ENCODE results near the gene ITGA8.

The ITGA8 gene

DNA sequence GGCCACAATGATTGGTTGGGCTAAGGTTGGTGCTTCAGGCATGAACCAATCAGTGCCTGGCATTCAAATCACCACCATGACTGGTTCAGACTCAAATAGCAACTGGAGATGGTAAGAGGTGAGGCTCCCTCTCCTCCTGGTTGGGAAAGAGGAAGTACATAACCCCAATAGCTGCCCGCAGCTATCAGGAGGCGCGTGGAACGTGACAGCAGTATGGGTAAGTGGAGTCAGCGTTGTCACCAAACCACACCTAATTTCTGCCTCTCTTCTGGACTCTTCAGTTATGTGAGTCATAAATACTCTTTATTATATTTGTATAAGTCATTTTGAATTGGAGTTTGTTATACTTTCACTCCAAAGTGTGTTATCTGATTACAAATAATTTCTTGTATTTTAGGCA is 17.9 kb upstream of the ITGA8 start:
- DNase-seq (ENCODE audit: extremely low read depth in 1 of 2, low read depth in 1 of 2) = no peak

DNA sequence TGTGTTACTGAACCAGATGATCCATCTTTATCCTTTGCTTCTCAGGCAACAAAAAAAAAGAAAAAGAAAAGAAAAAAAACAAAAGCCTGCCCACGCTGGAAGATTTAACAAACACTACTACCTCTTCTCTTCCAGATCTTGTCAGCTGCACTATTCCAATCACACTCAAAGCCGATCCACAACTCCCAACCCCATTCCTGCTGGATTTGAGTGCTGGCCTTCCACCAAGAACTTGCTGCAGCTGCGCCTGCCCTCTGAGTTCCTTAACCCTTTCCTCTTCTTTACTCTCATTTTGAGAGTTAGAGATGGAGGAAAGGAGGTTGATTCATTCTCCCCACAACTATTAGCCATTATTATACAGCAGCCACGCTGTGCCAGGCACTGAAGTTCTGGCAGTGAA is 16.0 kb upstream of the ITGA8 start:
- no peak for DNase-seq (ENCODE audit: extremely low read depth in 1 of 2, low read depth in 1 of 2)

DNA sequence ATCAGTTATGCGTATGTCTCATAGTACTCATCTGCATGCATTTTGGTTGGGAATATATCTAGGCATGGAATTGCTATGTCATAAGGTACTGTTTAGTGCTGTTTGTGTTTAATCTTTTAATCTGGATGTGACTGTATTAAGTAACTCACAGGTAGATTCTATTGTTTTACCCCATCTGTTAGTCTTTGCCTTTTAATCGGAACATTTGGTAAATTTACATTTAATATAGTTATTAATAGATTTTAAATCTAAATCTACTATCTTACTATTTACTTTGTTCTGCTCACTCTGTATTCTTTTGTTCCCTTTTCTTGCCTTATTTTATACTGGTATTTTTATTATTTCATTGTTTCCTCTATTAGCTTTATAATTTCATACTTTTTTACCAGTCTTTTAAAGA is 10.6 kb upstream of the ITGA8 start:
- DNase-seq (ENCODE audit: extremely low read depth in 1 of 2, low read depth in 1 of 2) = no peak

DNA sequence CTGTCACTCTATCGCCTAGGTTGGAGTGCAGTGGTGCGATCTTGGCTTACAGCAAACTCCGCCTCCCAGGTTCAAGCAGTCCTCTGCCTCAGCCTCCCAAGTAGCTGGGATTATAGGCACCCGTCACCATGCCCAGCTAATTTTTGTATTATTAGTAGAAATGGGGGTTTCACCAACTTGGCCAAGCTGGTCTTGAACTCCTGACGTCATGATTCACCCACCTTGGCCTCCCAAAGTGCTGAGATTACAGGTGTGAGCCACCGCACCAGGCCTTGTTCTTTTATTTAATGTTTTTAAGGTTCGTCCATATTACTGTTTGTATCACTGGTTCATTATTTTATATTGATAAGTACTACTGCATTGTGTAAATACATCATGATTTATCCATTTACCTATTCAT is 10.2 kb upstream of the ITGA8 start:
- no peak for DNase-seq (ENCODE audit: extremely low read depth in 1 of 2, low read depth in 1 of 2)

DNA sequence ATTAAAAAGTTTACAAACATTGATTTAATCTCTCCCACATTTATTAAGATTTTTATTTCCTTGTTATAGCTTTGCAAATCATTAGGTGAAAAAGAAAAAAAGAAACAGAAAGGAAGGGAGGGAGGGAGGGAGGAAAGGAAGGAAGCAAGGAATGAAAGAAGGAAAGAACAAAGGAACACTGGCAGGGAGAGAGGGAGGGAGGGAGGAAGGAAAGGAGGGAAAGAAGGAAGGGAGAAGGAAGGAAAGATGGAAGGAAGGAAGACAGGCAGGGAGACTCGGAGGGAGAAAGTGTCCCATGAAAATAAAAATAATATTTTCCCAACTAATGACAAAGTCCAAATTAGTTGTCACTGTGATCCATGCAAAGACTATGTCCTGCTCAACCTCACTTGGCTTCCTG is 6.3 kb upstream of the ITGA8 start:
- no peak for DNase-seq (ENCODE audit: extremely low read depth in 1 of 2, low read depth in 1 of 2)

DNA sequence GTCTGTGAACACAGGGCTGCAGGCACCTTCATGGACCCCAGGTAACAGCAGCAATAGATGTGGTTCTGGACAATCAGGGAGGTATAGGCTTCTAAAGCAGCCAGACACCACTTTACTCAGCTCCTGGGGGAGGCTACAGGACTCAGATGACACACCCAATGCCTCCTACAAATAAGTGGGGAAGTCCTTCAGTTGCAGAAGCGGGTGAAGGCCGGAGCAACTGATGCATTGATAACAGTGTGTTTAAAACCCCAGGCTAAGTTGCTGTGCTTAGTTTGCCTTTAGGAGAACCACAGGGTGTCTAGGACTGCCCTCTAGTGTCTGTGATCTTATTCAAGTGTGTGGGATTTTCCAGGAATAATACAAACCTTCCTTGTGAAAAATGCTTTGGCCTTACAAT is 5.9 kb upstream of the ITGA8 start:
- DNase-seq (ENCODE audit: extremely low read depth in 1 of 2, low read depth in 1 of 2) = no peak

DNA sequence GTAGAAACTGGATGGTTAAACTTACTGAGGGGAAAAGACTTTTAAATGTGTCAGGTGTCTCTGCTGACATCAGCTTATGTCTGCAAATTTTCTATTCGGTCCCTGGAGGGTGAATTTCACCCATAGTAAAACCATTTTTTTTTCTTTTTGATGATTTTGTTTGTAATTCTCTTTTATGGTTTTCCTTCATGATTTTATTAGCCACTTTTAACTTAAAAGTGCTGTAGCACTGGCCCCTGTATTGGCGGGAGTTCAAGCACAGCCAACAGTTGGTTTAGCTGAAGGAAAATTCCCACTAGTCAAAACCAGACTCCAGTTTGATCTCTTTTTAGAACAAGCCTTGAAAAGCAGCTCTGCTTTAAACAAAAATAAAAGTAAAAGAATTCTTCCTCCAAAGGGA is 5.0 kb upstream of the ITGA8 start:
- DNase-seq (ENCODE audit: extremely low read depth in 1 of 2, low read depth in 1 of 2) = no peak

DNA sequence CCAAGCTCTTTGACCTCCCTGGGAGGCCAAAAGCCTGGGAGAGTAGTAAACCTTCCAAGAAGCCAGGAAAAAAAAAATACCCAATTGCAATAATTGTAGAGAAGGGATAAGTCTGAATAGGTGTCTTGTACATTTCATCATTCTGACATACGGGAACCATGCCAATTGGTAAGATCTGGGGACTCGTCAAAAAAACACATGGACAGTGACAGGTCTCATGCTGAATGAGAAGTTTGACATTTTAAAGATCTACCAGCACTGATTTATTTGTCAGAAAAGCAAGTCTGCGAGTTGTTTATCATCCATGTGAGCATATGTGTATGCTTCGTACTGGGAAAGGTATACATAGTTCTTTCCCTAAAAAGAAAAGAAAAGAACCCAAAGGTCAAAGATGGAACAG is 4.1 kb upstream of the ITGA8 start:
- no peak for DNase-seq (ENCODE audit: extremely low read depth in 1 of 2, low read depth in 1 of 2)

DNA sequence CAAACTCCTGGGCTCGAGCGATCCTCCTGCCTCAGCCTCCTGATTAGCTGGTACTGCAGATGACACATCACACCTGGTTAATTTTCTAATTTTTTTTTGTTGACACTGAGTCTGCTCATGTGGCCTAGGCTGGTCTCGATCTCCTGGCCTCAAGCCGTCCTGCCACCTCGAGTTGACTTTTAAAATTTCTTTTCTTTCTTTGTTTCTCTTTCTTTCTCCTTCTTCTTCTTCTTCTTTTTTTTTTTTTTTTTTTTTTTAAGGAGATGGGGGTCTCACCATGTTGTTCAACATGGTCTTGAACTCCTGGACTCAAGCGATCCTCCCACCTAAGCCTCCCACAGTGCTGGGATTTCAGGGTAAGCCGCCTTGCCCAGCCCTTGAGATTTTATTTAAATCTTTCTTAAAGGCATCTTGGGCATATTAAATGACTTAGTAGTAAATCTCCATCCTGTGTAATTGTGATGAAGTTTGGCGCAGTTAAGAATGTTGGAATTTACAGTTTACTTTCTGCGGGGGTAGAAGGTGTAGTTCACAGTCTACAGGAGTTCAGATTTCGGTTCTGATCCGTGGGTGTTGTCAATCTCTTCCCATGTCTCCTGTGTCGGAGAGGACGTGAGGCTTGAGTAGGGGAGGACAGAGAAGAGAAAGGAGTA is 1.0 kb upstream of the ITGA8 start:
- no peak for DNase-seq (ENCODE audit: extremely low read depth in 1 of 2, low read depth in 1 of 2)

DNA sequence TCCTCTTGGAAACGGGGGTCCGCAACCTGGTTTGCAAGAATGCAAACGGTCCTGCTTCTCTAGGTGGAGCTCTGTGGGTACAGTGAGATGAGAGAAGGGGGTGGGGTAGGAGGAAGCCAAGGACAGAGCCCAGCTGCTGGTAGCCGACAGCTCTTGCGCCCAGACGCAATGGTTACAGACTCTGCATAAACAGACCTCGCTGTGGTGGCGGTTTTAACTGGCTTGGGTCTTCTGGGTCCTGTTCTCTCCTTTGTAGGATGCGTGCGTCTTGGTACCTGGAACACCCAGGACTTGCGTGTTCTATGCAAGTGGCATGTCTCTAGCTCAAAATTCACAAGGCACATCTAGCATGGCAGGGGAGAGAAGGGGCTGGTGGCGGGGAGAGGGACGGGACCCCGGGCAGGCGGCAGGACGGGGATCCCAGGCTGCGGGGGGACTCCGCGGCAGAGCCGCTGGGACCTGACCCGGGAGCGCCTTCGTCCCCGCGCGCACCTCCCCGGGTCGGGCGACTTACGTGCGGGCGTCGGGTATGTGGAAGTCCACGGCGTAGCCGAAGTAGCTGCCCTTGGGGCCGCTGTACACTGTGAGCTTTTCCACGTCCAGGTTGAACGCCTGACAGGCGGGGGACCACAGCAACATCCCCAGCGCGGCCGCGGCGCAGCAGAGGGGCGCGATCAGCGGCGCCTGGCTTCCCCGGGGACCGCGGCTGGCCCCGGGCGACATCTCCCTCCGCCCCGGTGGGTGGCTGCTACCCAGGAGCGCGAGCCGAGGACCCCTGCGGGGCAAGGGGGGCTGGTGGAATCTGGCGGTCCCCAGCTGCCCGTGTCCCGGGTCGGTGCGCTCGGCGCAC is 448 bp downstream of the ITGA8 start:
- DNase-seq (ENCODE audit: extremely low read depth in 1 of 2, low read depth in 1 of 2) = no peak

DNA sequence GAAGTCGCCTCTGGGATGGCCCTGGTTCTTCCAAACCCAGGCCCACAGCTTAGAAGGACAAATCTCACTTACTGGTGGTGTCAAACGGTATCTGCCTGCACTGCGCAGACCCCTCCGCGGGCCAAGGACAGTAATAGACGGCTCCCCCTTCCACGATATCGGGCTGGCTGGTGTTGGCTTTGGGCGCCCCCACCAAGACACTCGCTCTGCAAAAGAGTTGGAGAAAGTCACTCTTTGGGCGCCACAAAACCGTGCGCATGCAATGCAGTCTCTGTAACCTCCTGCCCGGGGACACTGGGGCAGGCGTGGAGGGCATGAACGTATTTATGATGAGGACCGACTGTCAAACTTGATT is 1.1 kb downstream of the ITGA8 start:
- no peak for DNase-seq (ENCODE audit: extremely low read depth in 1 of 2, low read depth in 1 of 2)

DNA sequence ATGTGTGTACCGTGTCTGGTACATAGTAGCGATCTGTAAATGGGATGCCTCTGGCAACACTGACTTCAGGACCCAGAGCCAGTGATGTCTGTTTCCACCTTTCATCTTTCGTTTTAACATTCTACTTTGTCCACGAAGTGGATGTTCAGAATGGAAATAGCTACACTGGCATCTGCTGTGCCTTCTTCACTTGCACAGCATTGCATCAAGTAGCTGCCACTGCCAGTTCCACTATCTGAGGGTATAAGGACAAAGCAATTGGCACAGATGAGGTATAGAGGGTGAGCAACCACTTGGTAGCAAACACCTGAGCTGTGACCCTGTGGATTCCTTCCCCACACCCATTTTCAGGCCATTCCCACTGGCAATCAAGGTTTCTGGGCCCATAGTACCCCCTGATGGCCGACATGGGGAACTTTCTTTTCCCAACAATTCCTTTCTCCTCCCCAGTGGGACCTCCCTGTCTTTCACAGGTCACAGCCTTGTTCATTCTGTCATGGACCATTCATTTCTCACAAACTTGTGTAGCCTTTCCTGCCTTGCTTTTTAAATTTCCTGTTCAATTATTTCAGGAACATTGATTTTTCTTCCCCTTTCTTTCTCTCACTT is 4.0 kb downstream of the ITGA8 start:
- DNase-seq (ENCODE audit: extremely low read depth in 1 of 2, low read depth in 1 of 2) = no peak

DNA sequence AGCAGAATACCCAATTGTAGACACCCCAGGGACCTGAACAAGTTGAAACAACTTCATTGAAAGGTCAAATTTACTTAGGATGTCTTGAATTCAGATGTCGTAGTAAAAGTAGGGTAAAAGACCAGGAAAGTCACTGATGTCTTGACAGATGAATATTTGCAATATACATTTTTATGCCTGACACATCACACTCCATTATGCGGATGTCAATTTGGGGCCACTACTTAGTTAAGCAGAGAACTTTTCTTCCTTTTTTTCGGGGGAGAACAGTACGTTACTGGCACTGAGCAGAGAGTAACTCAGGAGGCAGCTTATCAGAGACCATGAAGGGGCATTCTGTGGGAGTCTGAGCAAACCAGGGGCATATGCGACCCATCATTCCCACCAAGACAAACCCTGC is 4.9 kb downstream of the ITGA8 start:
- no peak for DNase-seq (ENCODE audit: extremely low read depth in 1 of 2, low read depth in 1 of 2)

DNA sequence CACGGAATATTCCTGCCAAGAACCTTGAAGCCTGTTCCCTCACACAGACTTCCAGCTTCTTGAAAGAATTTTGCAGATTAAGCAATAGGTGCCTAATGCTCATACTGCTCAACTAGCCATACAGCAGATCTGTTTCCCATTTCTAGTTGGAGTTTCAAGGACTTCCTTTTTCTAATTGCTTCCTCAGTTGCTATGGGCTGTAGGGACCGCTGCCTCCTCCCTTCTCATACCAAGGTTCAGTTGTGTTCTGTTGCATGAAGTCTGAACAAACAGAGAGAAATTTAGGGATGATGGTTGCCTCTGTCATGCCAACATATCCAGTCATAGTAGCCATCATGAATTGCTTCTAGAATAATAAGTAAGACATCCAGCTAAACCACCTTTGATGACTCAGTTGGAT is 6.8 kb downstream of the ITGA8 start:
- DNase-seq (ENCODE audit: extremely low read depth in 1 of 2, low read depth in 1 of 2) = no peak

DNA sequence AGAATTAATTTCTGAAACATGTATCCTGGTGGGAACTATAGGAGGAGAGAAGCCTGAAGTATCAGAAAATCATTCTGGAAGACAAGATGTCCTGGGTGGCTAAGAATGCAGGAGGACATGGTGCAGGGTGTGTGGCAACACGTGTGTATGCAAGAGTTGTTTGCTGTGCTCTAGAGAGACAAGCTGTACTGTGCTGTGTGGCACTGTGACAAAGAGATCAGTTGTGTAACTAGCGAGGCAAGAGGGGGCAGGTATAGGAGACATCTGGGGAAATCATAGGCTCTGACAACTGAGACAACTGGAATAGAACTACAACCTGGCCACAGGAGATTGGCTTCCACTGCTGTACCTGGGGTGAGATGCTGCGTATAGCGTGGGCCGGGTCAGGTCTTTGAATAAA is 9.3 kb downstream of the ITGA8 start:
- no peak for DNase-seq (ENCODE audit: extremely low read depth in 1 of 2, low read depth in 1 of 2)

DNA sequence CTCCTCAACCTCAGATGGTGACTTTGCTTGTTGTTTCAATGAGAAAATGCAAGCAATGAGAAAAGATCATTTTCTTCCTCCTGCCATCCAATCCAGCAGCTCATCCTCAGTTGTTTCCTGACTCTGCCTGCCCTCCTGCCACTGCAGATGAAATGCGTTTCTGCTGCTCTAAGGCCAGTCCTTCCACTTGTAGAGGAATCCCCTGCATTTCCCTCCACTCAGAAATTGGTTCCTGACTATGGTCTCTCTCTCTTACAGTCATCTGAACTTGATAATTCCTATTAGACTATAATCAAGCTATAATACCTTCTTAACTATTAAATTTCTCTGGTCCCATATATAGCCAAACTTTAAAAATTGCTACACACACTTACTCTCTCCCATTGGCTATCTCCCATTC is 14.4 kb downstream of the ITGA8 start:
- no peak for DNase-seq (ENCODE audit: extremely low read depth in 1 of 2, low read depth in 1 of 2)

DNA sequence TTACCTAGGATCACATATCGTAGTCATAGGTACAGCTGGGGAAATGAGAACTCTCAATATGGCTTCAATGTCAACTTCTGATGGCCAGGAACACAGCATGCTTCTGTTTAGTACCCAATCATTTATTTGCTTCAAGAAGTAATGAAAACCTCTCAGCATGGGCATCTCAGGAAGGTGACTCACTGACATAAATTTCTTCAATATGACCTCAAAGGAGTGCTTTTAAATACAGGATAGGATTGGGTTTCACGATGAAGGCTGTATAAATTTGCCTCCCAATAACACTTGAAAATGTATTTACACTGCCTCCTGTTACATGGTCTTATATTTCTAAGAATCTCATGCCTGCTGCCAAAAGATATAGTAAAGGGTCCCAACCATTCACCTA is 15.1 kb downstream of the ITGA8 start:
- no peak for DNase-seq (ENCODE audit: extremely low read depth in 1 of 2, low read depth in 1 of 2)

DNA sequence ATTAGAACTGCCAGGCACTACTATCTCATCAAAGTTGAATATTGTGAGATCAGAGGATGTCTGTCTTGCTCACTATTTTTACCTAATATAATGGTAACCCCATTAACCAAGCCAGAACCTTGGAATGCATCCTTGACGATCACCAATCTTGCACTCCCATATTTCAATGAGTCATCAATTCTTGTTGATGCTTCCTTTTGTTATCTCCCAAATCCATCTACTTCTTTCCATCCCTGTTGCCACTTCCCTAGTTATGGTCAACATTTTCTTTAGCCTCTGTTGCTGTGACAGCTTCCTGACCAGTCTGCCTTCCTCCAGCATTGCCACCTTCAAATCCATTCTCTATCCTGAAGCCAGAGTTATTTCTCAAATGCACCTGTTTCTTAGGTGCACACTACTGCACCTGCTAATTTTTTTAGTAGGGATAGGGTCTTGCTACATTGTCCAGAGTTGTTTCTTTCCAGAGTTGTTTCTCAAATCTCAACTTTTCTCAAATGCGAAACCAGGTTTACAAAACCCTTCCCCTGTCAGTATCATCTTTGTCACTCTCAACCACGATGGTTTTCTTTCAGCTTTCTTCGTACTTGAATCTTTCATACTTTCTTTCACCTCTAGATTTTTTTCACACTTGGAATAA is 15.7 kb downstream of the ITGA8 start:
- no peak for DNase-seq (ENCODE audit: extremely low read depth in 1 of 2, low read depth in 1 of 2)

DNA sequence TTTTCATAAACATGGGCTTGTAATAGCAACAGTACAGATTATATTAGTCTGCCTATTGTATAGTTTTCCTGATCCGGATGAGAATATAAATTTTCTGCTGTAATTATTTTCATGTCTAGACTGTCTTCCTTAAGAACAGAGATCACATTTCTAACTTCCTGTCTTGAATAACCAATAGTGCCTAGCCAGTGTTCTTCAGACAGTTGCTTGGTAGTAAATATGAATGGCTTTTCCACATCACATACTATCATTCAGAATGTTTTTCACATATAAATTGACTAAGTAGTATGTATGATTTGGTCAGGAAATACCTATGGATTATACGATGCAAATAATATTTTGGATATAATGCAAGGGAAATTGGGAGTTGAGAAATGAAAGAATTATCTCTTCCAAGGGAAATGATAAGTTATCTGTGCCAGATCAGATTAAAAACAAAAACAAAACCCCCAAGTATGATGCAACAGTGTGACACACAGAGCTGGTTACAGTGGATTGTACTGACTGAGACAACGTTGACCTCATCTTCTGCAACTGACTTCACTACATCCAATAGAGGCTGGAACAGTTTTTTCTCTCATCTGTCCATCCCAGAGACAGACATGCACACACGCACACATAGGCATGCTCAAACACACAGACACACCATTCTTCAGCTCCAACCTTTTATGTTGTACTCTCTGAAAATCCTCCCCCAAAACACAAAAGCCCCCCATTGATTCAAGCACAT is 16.4 kb downstream of the ITGA8 start:
- DNase-seq (ENCODE audit: extremely low read depth in 1 of 2, low read depth in 1 of 2) = no peak

DNA sequence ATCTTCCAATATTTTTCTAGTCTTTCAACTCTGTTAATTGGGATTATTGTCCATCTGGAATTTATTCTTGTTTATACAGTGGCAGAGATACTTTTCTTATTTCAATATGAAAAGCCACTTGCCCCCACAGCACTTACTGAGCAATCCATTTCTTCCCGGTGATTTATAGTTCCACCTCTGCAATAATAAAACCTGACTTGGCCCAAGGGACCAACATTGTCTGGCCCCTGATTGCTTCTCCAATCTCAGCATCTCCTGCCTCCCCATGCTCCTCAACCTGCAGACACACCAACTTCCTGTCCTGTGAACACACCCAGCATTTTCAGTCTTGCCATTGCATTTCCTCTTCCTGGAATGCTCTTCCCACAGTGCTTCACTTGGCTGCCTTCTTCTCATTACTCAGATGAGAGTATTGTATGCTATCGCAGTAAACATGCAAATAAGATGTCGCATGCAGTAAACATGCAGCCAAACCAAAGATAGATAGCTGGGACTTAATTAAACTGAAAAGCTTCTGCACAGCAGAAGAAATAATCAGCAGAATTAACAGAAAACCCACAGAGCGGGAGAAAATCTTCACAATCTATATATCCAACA is 19.5 kb downstream of the ITGA8 start:
- no peak for DNase-seq (ENCODE audit: extremely low read depth in 1 of 2, low read depth in 1 of 2)

DNA sequence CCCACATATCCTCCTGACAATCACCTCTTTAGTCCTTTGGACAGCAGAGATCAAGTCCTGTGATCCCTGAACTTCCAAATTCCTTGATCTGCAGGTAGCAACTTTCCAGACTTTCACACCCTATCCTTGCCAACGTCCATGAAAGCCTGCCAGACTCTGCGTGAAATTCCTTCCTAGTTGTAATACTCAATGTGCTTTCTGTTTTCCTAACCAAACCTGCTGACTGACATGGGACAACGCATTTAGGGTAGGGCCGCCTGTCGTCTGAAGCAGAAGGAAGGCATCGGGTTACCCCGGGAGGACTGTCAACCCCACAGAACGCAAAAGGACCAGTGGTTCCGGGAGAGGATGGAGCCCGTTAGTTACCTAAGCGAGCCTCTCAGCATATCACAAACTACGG is 23.9 kb downstream of the ITGA8 start:
- no peak for DNase-seq (ENCODE audit: extremely low read depth in 1 of 2, low read depth in 1 of 2)
